ENCODE measurements around the gene CHRNA3.

GRCh38 chr15:78550815-78551214 is 70.0 kb downstream of the CHRNA3 start:
- no peak for TF ChIP-seq CTCF (IDR thresholded peaks at IDR 0.05)
- no peak for TF ChIP-seq POLR2A (IDR thresholded peaks at IDR 0.05)
- no peak for TF ChIP-seq POLR2AphosphoS5 (IDR thresholded peaks at IDR 0.05)
- TF ChIP-seq EP300 (IDR thresholded peaks at IDR 0.05) = no peak
